Neural progenitor cell (in vitro differentiated cells): ENCODE data around the gene INSIG1.

Experiments used
- EZH2phosphoT487 ChIP-seq: fragments of 200-600 bp; sonication (generic); IDR thresholded peaks from 2 replicates; pipeline ENCODE4 v1.6.1; 2017; ENCODE audit warnings: antibody characterized with exemption
- TF ChIP-seq, protein P1 (sequence below): fragments of 200-600 bp; sonication (generic); IDR thresholded peaks from 2 replicates; pipeline ENCODE4 v1.5.1; 2017; ENCODE audit warnings: antibody characterized with exemption, mild to moderate bottlenecking

- TF ChIP-seq, protein P1, sequence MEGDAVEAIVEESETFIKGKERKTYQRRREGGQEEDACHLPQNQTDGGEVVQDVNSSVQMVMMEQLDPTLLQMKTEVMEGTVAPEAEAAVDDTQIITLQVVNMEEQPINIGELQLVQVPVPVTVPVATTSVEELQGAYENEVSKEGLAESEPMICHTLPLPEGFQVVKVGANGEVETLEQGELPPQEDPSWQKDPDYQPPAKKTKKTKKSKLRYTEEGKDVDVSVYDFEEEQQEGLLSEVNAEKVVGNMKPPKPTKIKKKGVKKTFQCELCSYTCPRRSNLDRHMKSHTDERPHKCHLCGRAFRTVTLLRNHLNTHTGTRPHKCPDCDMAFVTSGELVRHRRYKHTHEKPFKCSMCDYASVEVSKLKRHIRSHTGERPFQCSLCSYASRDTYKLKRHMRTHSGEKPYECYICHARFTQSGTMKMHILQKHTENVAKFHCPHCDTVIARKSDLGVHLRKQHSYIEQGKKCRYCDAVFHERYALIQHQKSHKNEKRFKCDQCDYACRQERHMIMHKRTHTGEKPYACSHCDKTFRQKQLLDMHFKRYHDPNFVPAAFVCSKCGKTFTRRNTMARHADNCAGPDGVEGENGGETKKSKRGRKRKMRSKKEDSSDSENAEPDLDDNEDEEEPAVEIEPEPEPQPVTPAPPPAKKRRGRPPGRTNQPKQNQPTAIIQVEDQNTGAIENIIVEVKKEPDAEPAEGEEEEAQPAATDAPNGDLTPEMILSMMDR, result no peak
- TF ChIP-seq EZH2phosphoT487, result no peak
These were observed 28.7 kb downstream of the INSIG1 start for GRCh38 chr7:155326385-155326784.
